ENCODE results near the gene TMC7. TPM values are rescaled to one million over a fixed set of nuclear protein-coding genes. Genes with fewer than 3 reads are reported as not detected.

Gene TMC7
- total RNA-seq, 4 donors from 2014 or later, result 0.15 to 0.66 (median 0.37) TPM

- H3K9me3 ChIP-seq, result no peaks in the 10 kb centered on the region
- peak overlapping the region in 2 of 4 donors; percentile 29 to 30 for H3K27ac ChIP-seq
- peaks cover 15 to 44% (median 29%) of the 10 kb centered on the region in 3 donors for H3K4me1 ChIP-seq
- no peak for DNase-seq
- 49 to 55% methylated on average over 3 to 4 of the region's 4 CpGs for WGBS, 2 donors
- intact Hi-C loops (cut with DNase I), result no loop called here
- H3K27me3 ChIP-seq, result no peaks in the 10 kb centered on the region
- no peak for TF ChIP-seq POLR2A (IDR thresholded peaks at IDR 0.05)
- TF ChIP-seq CTCF (IDR thresholded peaks at IDR 0.05), result no peak
- H3K36me3 ChIP-seq, result no peaks in the 10 kb centered on the region
- no peak overlapping the region for H3K4me3 ChIP-seq
Measured at GRCh38 chr16:19001788-19002187, 18.1 kb downstream of the TMC7 start.

- Histone ChIP-seq H3K36me3 (no peaks in the 10 kb centered on the region), H3K27me3 (no peaks in the 10 kb centered on the region), H3K4me1 (peaks cover 7 to 35% (median 19%) of the 10 kb centered on the region in 3 donors), H3K9me3 (no peaks in the 10 kb centered on the region), H3K4me3 (no peak overlapping the region), H3K27ac (no peak overlapping the region)
- 49 to 68% methylated on average over 4 of the region's 4 CpGs for WGBS, 2 donors
- TF ChIP-seq CTCF (IDR thresholded peaks at IDR 0.05) (no peak), POLR2A (IDR thresholded peaks at IDR 0.05) (no peak)
- intact Hi-C loops (cut with DNase I), result no loop called here
- no peak for DNase-seq
Measured at GRCh38 chr16:19003935-19004334, 20.2 kb downstream of the TMC7 start.

GRCh38 chr16:19005561-19006445, 22.1 kb downstream of the TMC7 start:
- 38 to 63% methylated on average over 14 to 15 of the region's 16 CpGs for WGBS, 2 donors
- Histone ChIP-seq H3K4me3 (no peak overlapping the region), H3K27me3 (no peaks in the 10 kb centered on the region), H3K9me3 (peaks cover 0 to 6% (median 0%) of the 10 kb centered on the region in 3 donors), H3K4me1 (peaks cover 4 to 29% (median 18%) of the 10 kb centered on the region in 3 donors), H3K36me3 (peaks cover 0 to 4% (median 0%) of the 10 kb centered on the region in 3 donors), H3K27ac (peak overlapping the region; percentile 49 to 75 (median 70))
- intact Hi-C loops (cut with DNase I), result no loop called here
- TF ChIP-seq CTCF (IDR thresholded peaks at IDR 0.05) (no peak), POLR2A (IDR thresholded peaks at IDR 0.05) (no peak)
- DNase-seq, result peak; percentile 20

- Histone ChIP-seq H3K4me3 (no peak overlapping the region), H3K9me3 (peaks cover 0 to 8% (median 0%) of the 10 kb centered on the region in 3 donors), H3K4me1 (peaks cover 4 to 29% (median 18%) of the 10 kb centered on the region in 3 donors), H3K27ac (peak overlapping the region in 3 of 4 donors; percentile 64 to 75 (median 65)), H3K27me3 (no peaks in the 10 kb centered on the region), H3K36me3 (peaks cover 0 to 4% (median 0%) of the 10 kb centered on the region in 3 donors)
- no peak for DNase-seq
- 81 to 87% methylated on average over 19 of the region's 20 CpGs for WGBS, 2 donors
- TF ChIP-seq CTCF (IDR thresholded peaks at IDR 0.05) (no peak), POLR2A (IDR thresholded peaks at IDR 0.05) (no peak)
- intact Hi-C loops (cut with DNase I), result no loop called here
Measured at GRCh38 chr16:19006446-19007315, 22.9 kb downstream of the TMC7 start.

Measured in esophagus squamous epithelium (tissue), 5 donors.